HCT116 (cell line): ENCODE data around the gene ZBTB7B. TPM values are rescaled to one million over a fixed set of nuclear protein-coding genes. Genes with fewer than 3 reads are reported as not detected.

ENCODE experiments used
- ATAC-seq: fragments of 200-7000 bp; cut with Tn5 transposase; 2 replicates; pipeline ENCODE4 v1.9.1; 2020; ENCODE audit warnings: mild to moderate bottlenecking, moderate library complexity
- BruUV-seq: library from RNA; stranded (reverse); fragments of 400-500 nt; replicated peaks from 2 replicates; lab custom pipeline; 2021; lab: Mats Ljungman, UMichigan
- CTCF ChIA-PET: fragments of 300-600 bp; sonication (Branson Sonifier 250); formaldehyde crosslinking; loops from one replicate; lab custom pipeline; 2021; ENCODE audit warnings: antibody characterized with exemption; lab: Charles Lee
- POLR2A ChIA-PET: fragments of 300-600, 350-600 bp; sonication (Branson Sonifier 250); formaldehyde crosslinking; loops from one replicate; lab custom pipeline; 2021; ENCODE audit warnings: antibody characterized with exemption; lab: Charles Lee
- RAD21 ChIA-PET, 2 experiments: fragments of 300-600 bp; sonication (Branson Sonifier 250); formaldehyde crosslinking; loops; one replicate each; lab custom pipeline; 2023; ENCODE audit warnings: low total read pairs in 2 of 2; ENCODE audit not compliant: uncharacterized antibody in 2 of 2, unreplicated experiment in 2 of 2, low non-redundant PET in 1 of 2; lab: Charles Lee
- DNase-seq: peaks from one replicate; pipeline ENCODE4 v3.0.0-alpha.2; 2010; ENCODE audit warnings: low read depth, low spot score
- H2AFZ ChIP-seq: fragments of 200-600 bp; shearing (Covaris generic), sonication (generic); 2 replicates; pipeline ENCODE4 v1.6.1; 2017; ENCODE audit warnings: low read depth, mixed run types, mixed read lengths, antibody characterized with exemption, low read length; ENCODE audit not compliant: poor library complexity, severe bottlenecking
- H3K27ac ChIP-seq: 2 replicates; pipeline ENCODE4 v1.5.1; 2012; ENCODE audit warnings: low read depth, low read length
- H3K27me3 ChIP-seq: fragments of 200-600 bp; sonication (generic); 2 replicates; pipeline ENCODE4 v1.6.1; 2016; ENCODE audit warnings: mixed run types, low read length, mixed read lengths; ENCODE audit not compliant: insufficient read depth
- H3K36me3 ChIP-seq, 2 experiments: fragments of 200-500 bp in 1 of 2; fragments of 200-600 bp in 1 of 2; sonication (Bioruptor generic) in 1 of 2; sonication (generic) in 1 of 2; 2 replicates each; pipeline versions ENCODE4 v1.5.1 to v1.6.1; 2014 to 2016; ENCODE audit warnings: low read length in 2 of 2, inconsistent platforms in 1 of 2, mixed read lengths in 1 of 2, mixed run types in 1 of 2; ENCODE audit not compliant: insufficient read depth in 2 of 2, control insufficient read depth in 1 of 2
- H3K4me1 ChIP-seq, 2 experiments: fragments of 200-600 bp in 1 of 2; sonication (generic) in 1 of 2; 2 replicates each; pipeline versions ENCODE4 v1.5.1 to v1.6.1; 2012 to 2017; ENCODE audit warnings: low read length in 2 of 2, inconsistent platforms in 1 of 2, mild to moderate bottlenecking in 1 of 2, mixed read lengths in 1 of 2, mixed run types in 1 of 2, moderate library complexity in 1 of 2; ENCODE audit not compliant: insufficient read depth in 2 of 2, control insufficient read depth in 1 of 2
- H3K4me2 ChIP-seq: fragments of 200-600 bp; sonication (generic); 2 replicates; pipeline ENCODE4 v1.6.1; 2017; ENCODE audit warnings: mixed run types, low read length, mixed read lengths
- H3K4me3 ChIP-seq, 2 experiments: fragments of 200-600 bp in 1 of 2; sonication (generic) in 1 of 2; replicated peaks in 1 of 2; 2 replicates each; pipeline ENCODE4 v1.5.1; 2011 to 2016; ENCODE audit warnings: low read length in 2 of 2, control low read depth in 1 of 2, low read depth in 1 of 2, mild to moderate bottlenecking in 1 of 2, mixed read lengths in 1 of 2, mixed run types in 1 of 2
- H3K79me2 ChIP-seq: fragments of 200-600 bp; sonication (generic); 2 replicates; pipeline ENCODE4 v1.6.1; 2017; ENCODE audit warnings: mild to moderate bottlenecking, mixed run types, low read length, moderate library complexity, mixed read lengths; ENCODE audit not compliant: insufficient read depth
- H3K9ac ChIP-seq: fragments of 200-600 bp; sonication (generic); 2 replicates; pipeline ENCODE4 v1.6.1; 2016; ENCODE audit warnings: low read length, mixed read lengths
- H3K9me2 ChIP-seq: fragments of 200-600 bp; sonication (generic), shearing (Covaris generic); 2 replicates; pipeline ENCODE4 v1.6.1; 2017; ENCODE audit warnings: mixed run types, mild to moderate bottlenecking, moderate library complexity; ENCODE audit not compliant: insufficient read depth
- H3K9me3 ChIP-seq, 2 experiments: fragments of 200-500 bp in 1 of 2; fragments of 200-600 bp in 1 of 2; sonication (Bioruptor generic) in 1 of 2; sonication (generic) in 1 of 2; 2 replicates each; pipeline ENCODE4 v1.6.1; 2014 to 2017; ENCODE audit warnings: low read length in 2 of 2, mixed read lengths in 2 of 2, inconsistent platforms in 1 of 2, low read depth in 1 of 2, mild to moderate bottlenecking in 1 of 2, mixed run types in 1 of 2, moderate library complexity in 1 of 2; ENCODE audit not compliant: control insufficient read depth in 1 of 2, insufficient read depth in 1 of 2
- H4K20me1 ChIP-seq: fragments of 200-600 bp; sonication (generic), shearing (Covaris generic); 2 replicates; pipeline ENCODE4 v1.6.1; 2017; ENCODE audit warnings: mixed run types, mild to moderate bottlenecking, moderate library complexity; ENCODE audit not compliant: insufficient read depth
- CBX3 ChIP-seq: IDR thresholded peaks from 2 replicates; pipeline ENCODE4 v1.6.1; 2012; ENCODE audit warnings: low read depth
- EGR1 ChIP-seq: IDR thresholded peaks from 2 replicates; pipeline ENCODE4 v1.6.1; 2012; ENCODE audit warnings: low read depth
- ELF1 ChIP-seq: IDR thresholded peaks from 2 replicates; pipeline ENCODE4 v1.6.1; 2012; ENCODE audit warnings: low read depth, borderline replicate concordance
- EZH2 ChIP-seq: fragments of 200-600 bp; sonication (generic); IDR thresholded peaks from 2 replicates; pipeline ENCODE4 v1.6.1; 2017; ENCODE audit warnings: antibody characterized with exemption, mixed run types
- EZH2phosphoT487 ChIP-seq: fragments of 200-600 bp; IDR thresholded peaks from 2 replicates; pipeline ENCODE4 v1.6.1; 2018; ENCODE audit warnings: antibody characterized with exemption, borderline replicate concordance
- JUND ChIP-seq: IDR thresholded peaks from 2 replicates; pipeline ENCODE4 v1.6.1; 2012
- POLR2A ChIP-seq: IDR thresholded peaks from 2 replicates; pipeline ENCODE4 v1.7.0; 2011; ENCODE audit warnings: borderline replicate concordance; ENCODE audit not compliant: insufficient read depth, insufficient read length; ENCODE audit errors: extremely low read depth
- POLR2AphosphoS5 ChIP-seq: IDR thresholded peaks from 2 replicates; pipeline ENCODE4 v1.6.1; 2011; ENCODE audit warnings: mild to moderate bottlenecking, low read depth, low read length, moderate library complexity
- SIN3A ChIP-seq: IDR thresholded peaks from 2 replicates; pipeline ENCODE4 v1.6.1; 2012; ENCODE audit warnings: low read depth
- SP1 ChIP-seq: IDR thresholded peaks from 2 replicates; pipeline ENCODE4 v1.6.1; 2012; ENCODE audit warnings: low read depth
- SRF ChIP-seq: IDR thresholded peaks from 2 replicates; pipeline ENCODE4 v1.6.1; 2012; ENCODE audit warnings: low read depth
- TCF7L2 ChIP-seq: IDR thresholded peaks from 2 replicates; pipeline ENCODE4 v1.7.0; 2011; ENCODE audit warnings: borderline replicate concordance, inconsistent platforms; ENCODE audit not compliant: insufficient read depth, insufficient read length; ENCODE audit errors: extremely low read depth
- YY1 ChIP-seq: IDR thresholded peaks from 2 replicates; pipeline ENCODE4 v1.6.1; 2011; ENCODE audit warnings: low read length, low read depth, moderate library complexity, mild to moderate bottlenecking; ENCODE audit not compliant: insufficient replicate concordance; ENCODE audit errors: extremely low read depth
- ZFX ChIP-seq: fragments of 450-650 bp; IDR thresholded peaks from 2 replicates; pipeline ENCODE4 v1.6.1; 2017
- ZNF274 ChIP-seq: fragments of 200-500 bp; sonication (Bioruptor generic); IDR thresholded peaks from 2 replicates; pipeline ENCODE4 v1.6.1; 2014; ENCODE audit warnings: mild to moderate bottlenecking, low read depth, low read length, inconsistent platforms
- intact Hi-C: fragments of 100-400 bp; cut with micrococcal nuclease; formaldehyde crosslinking; loops from 2 replicates; pipeline ENCODE4 v1.10.0; 2022
- total RNA-seq: library from RNA; stranded (reverse); gene quantifications from one replicate; pipeline ENCODE4 v1.2.1, GENCODE V29; 2021; ENCODE audit not compliant: unreplicated experiment
- TF ChIP-seq, protein P1 (sequence below): IDR thresholded peaks from 2 replicates; pipeline ENCODE4 v1.6.1; 2012
- TF ChIP-seq, protein P2 (sequence below), 3 experiments: fragments of 200-600 bp in 1 of 3; sonication (generic) in 1 of 3; IDR thresholded peaks in 2 of 3; conservative IDR thresholded peaks in 1 of 3; 2 replicates each; pipeline ENCODE4 v1.5.1; 2012 to 2017; ENCODE audit warnings: low read depth in 2 of 3, low read length in 2 of 3, antibody characterized with exemption in 1 of 3, borderline replicate concordance in 1 of 3, control low read depth in 1 of 3, mild to moderate bottlenecking in 1 of 3, mixed read lengths in 1 of 3, mixed run types in 1 of 3, moderate library complexity in 1 of 3; ENCODE audit not compliant: insufficient read depth in 1 of 3
- TF ChIP-seq, protein P3 (sequence below): IDR thresholded peaks from 2 replicates; pipeline ENCODE4 v1.6.1; 2012

ZBTB7B gene
- total RNA-seq, 1 experiment from 2014 or later, result 57.0 TPM

DNA sequence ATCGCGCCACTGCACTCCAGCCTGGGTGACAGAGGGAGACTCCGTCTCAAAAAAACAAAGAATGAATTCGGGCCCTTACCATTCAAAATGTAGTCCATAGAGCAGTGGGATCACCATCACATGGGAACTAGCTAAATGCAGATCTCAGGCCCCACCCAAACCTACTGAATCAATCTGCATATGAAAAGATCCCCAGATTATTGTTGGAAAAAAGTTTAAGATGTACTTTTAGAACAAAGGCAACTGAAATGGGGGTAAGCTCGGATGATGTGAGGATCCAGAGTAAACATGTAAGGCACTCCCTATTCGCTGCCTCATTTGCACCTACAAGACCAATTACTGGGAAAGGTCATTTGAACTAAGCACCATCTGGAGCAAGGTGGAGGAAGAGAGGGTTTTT is 20.3 kb upstream of the ZBTB7B start:
- BruUV-seq, result TSS peak; percentile 99
- Histone ChIP-seq H3K79me2 (peaks cover 75% of the 10 kb centered on the region), H3K9me2 (no peaks in the 10 kb centered on the region), H4K20me1 (no peaks in the 10 kb centered on the region), H3K4me2 (peak overlapping the region; percentile 93), H3K4me3 (peak overlapping the region; percentile 41 to 84), H3K27ac (peak overlapping the region; percentile 70), H3K4me1 (peaks cover 10 to 34% of the 10 kb centered on the region in 2 experiments; a peak in 3 of 4 replicates), H3K36me3 (peaks cover 17 to 27% of the 10 kb centered on the region in 2 experiments), H2AFZ (no peak overlapping the region), H3K9me3 (no peaks in the 10 kb centered on the region), H3K9ac (peak overlapping the region; percentile 90), H3K27me3 (no peaks in the 10 kb centered on the region)
- intact Hi-C loops, result no loop called here
- ChIA-PET RAD21 (no interaction called here), CTCF (interaction anchor here (1.1 to 3.2 kb wide), 5 partner anchors 8 to 211 kb away, joined by 4 to 25 read pairs (median 4); partner anchors contain the start of genes CKS1B and LENEP), POLR2A (interaction anchor here (3.3 to 3.7 kb wide), 2 partner anchors 10 to 12 kb away, joined by 15 to 46 read pairs; partner anchors contain the start of genes LENEP and SHC1)
- ATAC-seq (no peak), DNase-seq (no peak)
- no peak for TF ChIP-seq ZNF274
- TF ChIP-seq SRF, result no peak
- no peak for TF ChIP-seq EZH2
- TF ChIP-seq YY1, result no peak
- TF ChIP-seq, protein P1, sequence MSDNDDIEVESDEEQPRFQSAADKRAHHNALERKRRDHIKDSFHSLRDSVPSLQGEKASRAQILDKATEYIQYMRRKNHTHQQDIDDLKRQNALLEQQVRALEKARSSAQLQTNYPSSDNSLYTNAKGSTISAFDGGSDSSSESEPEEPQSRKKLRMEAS, result no peak
- no peak for TF ChIP-seq POLR2AphosphoS5
- no peak for TF ChIP-seq EGR1

DNA sequence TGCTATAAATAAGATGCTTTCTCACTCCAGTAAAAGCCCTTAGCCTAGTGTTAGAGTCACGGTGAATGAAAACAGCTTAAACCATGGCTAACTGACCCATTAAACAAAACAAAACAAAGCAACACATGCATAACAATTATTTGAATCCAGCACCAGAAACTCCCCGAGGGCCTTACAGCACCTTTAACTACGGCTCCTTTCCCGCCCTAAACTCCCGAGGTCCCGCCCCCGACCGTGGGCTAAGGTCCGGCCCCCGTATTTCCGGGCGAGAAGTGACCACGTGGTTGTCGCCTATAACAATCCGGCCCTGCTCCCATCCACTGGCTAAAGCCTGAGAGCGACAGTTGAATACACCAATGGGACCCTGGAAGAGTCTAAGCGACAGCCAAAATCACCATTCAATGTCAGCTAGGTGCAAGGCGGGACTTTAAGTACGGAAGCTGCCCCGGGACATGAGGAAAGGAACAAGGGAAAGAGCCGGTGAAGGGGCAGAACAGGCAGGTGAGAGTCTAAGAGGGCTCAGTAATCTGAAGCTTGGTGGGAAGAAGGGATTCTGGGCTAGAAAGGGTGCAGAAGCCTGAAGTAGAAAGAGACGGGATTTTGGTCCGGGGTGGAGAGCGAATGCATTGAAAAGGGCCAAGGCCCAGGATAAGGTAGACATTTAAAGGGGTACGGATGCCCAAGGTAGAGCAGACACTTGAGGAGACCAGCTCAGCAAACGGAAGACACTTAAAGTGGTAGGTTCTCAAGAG is 19.5 kb upstream of the ZBTB7B start, which contains the start of gene FLAD1:
FLAD1 (plus strand) TSS at position 448 of the 752 bp plus-strand sequence. CDS start 351 bp downstream, outside the sequence.
- peak within 1 kb of the TSS; percentile 90 for H3K9ac ChIP-seq
- peak within 1 kb of the TSS; percentile 84 to 92 for H3K4me3 ChIP-seq
- ChIA-PET POLR2A (interaction anchor here (0.8 to 3.7 kb wide), 6 partner anchors 8 to 56 kb away, joined by 3 to 46 read pairs (median 4); partner anchors contain the start of genes LENEP, PMVK and SHC1), RAD21 (no interaction called here), CTCF (interaction anchor here (1.1 to 3.2 kb wide), 6 partner anchors 9 to 210 kb away, joined by 3 to 25 read pairs (median 4); partner anchors contain the start of genes CKS1B and LENEP)
- peaks cover 10 to 29% of the 10 kb centered on the region in 2 experiments; a peak in 3 of 4 replicates for H3K4me1 ChIP-seq
- BruUV-seq, result no TSS peak
- H3K27ac ChIP-seq, result peak within 1 kb of the TSS; percentile 70
- H3K9me2 ChIP-seq, result no peaks in the 10 kb centered on the region
- ATAC-seq, result peak; percentile 99
- no peak within 1 kb of the TSS for H2AFZ ChIP-seq
- intact Hi-C loops, result no loop called here
- H3K4me2 ChIP-seq, result peak within 1 kb of the TSS; percentile 93
- H3K36me3 ChIP-seq, result peaks cover 18 to 25% of the 10 kb centered on the region in 2 experiments
- no peaks in the 10 kb centered on the region for H3K9me3 ChIP-seq
- H4K20me1 ChIP-seq, result no peaks in the 10 kb centered on the region
- DNase-seq, result peak; percentile 100
- H3K79me2 ChIP-seq, result peaks cover 75% of the 10 kb centered on the region
- no peaks in the 10 kb centered on the region for H3K27me3 ChIP-seq
- TF ChIP-seq POLR2A (peak; percentile 77), EGR1 (no peak), SIN3A (no peak), SP1 (no peak), CBX3 (no peak), ELF1 (no peak), ZFX (peak; percentile 29; the same call in 1 of the 2 replicates), TCF7L2 (peak; percentile 22), EZH2phosphoT487 (no peak), JUND (no peak)
- TF ChIP-seq, protein P1, result no peak
- TF ChIP-seq, protein P2, sequence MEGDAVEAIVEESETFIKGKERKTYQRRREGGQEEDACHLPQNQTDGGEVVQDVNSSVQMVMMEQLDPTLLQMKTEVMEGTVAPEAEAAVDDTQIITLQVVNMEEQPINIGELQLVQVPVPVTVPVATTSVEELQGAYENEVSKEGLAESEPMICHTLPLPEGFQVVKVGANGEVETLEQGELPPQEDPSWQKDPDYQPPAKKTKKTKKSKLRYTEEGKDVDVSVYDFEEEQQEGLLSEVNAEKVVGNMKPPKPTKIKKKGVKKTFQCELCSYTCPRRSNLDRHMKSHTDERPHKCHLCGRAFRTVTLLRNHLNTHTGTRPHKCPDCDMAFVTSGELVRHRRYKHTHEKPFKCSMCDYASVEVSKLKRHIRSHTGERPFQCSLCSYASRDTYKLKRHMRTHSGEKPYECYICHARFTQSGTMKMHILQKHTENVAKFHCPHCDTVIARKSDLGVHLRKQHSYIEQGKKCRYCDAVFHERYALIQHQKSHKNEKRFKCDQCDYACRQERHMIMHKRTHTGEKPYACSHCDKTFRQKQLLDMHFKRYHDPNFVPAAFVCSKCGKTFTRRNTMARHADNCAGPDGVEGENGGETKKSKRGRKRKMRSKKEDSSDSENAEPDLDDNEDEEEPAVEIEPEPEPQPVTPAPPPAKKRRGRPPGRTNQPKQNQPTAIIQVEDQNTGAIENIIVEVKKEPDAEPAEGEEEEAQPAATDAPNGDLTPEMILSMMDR (IDR thresholded peaks at IDR 0.05 in 2 of 3, conservative IDR thresholded peaks at IDR 0.05 in 1 of 3; ENCODE audit: borderline replicate concordance in 1 of 3, insufficient read depth in 1 of 3, low read depth in 2 of 3, low read length in 2 of 3), result no peak
- TF ChIP-seq, protein P3, sequence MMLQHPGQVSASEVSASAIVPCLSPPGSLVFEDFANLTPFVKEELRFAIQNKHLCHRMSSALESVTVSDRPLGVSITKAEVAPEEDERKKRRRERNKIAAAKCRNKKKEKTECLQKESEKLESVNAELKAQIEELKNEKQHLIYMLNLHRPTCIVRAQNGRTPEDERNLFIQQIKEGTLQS, result no peak
